ENCODE results near the gene SNX10.

SNX10 gene

DNA sequence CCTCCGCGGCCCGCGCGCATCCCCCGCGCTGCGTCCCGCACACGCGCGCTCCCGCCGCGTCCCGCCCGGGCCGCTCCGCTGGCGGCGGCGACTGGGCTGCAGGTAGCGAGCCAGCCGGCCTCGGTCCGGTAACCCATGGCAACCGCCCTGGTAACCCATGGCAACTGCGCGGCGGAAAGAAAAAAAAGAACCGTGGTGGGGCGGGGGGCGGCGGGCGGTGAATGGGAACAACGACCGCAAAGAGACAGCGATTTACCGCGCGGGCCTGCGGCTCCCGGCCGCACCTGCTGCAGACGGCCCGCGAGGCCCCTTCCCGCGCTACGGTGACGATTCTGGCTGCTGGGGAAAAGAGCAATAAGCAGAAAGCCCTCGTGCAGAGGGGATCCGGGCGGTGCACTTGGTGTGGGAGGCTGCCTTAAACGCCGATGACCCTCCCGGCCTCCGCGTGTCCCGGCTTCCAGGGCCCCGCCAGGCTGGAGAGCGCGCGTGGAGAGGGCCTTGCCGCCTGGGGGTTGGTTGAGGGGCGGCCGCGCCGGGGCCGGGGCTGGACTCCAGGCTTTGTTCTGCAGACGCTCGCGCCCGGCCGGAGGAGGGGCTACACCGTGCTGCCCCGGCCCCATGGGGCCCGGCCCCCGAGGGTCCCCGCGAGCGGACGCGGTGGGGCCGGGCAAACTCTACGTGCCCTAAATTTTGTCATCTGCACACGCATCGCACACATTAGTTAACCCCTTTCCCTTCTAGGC is 84.7 kb downstream of the SNX10 start:
- TF ChIP-seq, protein P1, sequence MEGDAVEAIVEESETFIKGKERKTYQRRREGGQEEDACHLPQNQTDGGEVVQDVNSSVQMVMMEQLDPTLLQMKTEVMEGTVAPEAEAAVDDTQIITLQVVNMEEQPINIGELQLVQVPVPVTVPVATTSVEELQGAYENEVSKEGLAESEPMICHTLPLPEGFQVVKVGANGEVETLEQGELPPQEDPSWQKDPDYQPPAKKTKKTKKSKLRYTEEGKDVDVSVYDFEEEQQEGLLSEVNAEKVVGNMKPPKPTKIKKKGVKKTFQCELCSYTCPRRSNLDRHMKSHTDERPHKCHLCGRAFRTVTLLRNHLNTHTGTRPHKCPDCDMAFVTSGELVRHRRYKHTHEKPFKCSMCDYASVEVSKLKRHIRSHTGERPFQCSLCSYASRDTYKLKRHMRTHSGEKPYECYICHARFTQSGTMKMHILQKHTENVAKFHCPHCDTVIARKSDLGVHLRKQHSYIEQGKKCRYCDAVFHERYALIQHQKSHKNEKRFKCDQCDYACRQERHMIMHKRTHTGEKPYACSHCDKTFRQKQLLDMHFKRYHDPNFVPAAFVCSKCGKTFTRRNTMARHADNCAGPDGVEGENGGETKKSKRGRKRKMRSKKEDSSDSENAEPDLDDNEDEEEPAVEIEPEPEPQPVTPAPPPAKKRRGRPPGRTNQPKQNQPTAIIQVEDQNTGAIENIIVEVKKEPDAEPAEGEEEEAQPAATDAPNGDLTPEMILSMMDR (conservative IDR thresholded peaks at IDR 0.05), result no peak
- no peak for TF ChIP-seq ZFX (IDR thresholded peaks at IDR 0.05)
- no peak overlapping the region for H3K27ac ChIP-seq

DNA sequence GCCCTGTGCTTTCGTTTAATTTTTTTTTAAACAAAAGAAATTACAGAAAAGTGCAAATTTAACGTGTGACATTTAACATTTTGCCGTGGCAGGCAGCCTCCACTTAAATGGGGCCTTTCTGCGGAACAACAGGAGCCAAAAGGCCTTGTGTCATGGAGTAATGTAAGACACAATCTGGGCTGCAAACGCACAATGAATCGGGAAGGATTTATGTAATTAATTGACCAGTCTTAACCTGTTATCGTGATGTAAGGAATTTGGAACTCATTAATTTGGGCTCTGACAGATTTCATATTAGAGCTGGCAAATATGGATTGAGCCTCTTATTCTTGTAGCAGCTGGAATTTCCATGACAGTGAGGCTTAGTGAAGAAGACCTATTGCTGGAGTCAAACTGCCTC is 86.4 kb downstream of the SNX10 start:
- H3K27ac ChIP-seq, result no peak overlapping the region
- no peak for TF ChIP-seq ZFX (IDR thresholded peaks at IDR 0.05)
- TF ChIP-seq, protein P1 (conservative IDR thresholded peaks at IDR 0.05), result no peak

DNA sequence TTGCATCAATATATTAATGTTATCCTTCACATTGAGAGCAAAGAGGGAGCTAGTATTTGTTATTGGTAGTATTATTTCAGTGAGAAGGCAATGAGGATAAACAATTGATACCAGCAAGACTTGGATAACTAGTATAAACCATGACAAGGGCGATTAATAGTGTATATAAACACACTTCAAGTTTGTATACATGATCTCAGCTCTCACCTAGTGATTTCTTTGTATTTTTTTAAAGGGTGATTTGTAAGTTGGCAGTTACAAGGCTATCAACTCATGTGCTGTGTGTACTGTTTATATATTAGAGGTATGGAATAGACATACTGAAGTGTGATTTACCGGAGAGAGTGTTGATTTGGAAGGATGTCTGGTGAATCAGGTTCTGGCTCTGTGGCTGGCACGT is 88.0 kb downstream of the SNX10 start:
- no peak overlapping the region for H3K27ac ChIP-seq
- no peak for TF ChIP-seq ZFX (IDR thresholded peaks at IDR 0.05)
- TF ChIP-seq, protein P1 (conservative IDR thresholded peaks at IDR 0.05), result no peak

DNA sequence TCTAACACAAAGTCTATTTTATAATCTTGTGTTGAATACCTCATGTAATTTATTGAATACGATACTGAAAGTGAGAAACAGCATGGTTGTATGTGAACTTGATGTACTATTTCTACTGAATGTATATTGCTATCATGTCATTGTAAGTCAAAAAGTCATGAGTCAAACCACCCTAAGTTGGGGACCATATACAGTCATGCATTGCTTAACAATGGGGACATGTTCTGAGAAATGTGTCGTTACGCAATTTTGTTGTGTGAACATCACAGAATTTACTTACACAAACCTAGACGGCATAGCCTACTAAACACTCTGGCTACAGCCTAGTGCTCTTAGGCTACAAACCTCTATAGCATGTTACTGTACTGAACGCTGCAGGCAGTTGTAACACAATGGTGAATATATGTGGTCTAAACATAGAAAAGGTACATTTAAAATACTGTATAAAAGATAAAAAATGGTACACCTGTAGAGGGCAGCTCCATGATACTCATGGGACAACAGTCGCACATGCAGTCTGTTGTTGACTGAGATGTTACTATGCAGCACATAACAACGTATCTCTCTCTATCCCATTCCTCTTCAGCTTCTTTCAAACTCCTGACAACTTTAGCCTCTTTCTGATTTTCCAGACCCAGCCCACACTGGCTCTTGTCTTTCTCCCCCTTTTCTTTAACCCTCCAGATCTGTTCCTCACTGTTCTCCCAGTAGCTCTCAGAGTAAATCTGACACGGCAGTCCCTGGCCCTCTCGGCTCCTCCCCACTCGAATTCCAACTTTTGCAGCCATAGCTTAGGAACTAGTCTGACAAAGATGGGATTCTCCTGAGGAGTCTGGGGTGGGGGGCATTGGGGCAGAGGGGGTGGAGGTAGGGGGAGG is 90.1 kb downstream of the SNX10 start:
- TF ChIP-seq, protein P1 (conservative IDR thresholded peaks at IDR 0.05), result no peak
- no peak for TF ChIP-seq ZFX (IDR thresholded peaks at IDR 0.05)
- H3K27ac ChIP-seq, result no peak overlapping the region

DNA sequence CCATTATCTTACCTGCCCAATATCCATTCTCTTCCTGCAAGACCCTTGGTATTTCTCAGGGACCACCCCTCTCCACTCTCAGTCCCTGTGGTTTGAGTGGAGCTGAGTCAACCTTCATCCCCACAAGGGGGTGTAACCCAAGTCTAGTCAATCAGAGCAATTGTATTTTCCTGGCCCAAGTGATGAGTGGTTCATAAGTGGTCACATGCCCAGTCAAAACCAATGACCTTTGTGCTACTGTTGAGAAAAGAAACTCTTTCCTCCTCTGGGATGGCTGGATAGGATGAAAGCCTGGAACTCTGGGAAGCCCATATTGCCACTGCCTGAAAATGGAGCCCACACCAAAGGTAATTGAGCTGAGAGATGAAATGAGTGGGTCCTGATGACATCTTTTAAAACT is 93.6 kb downstream of the SNX10 start:
- TF ChIP-seq, protein P1 (conservative IDR thresholded peaks at IDR 0.05), result no peak
- no peak for TF ChIP-seq ZFX (IDR thresholded peaks at IDR 0.05)
- H3K27ac ChIP-seq, result no peak overlapping the region

DNA sequence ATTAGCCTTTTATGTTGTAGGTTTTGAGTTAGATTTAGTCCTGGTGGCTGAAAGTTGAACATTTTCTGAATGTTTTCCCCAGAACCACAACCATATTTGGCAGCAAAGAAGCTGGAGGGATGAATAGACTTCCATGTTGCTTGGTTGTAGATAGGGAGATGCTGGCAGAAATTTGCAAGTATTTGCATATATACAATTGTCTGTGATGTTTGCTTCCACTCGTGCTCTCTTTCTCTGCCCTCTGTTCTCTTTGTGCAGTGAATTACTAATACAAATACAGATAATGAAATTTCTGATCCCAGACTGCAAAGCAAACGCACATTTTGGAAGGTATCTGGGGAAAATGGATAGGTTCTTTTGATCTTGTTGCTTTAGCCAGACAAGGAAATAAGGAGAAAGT is 96.1 kb downstream of the SNX10 start:
- TF ChIP-seq ZFX (IDR thresholded peaks at IDR 0.05), result no peak
- TF ChIP-seq, protein P1 (conservative IDR thresholded peaks at IDR 0.05), result no peak
- H3K27ac ChIP-seq, result no peak overlapping the region

DNA sequence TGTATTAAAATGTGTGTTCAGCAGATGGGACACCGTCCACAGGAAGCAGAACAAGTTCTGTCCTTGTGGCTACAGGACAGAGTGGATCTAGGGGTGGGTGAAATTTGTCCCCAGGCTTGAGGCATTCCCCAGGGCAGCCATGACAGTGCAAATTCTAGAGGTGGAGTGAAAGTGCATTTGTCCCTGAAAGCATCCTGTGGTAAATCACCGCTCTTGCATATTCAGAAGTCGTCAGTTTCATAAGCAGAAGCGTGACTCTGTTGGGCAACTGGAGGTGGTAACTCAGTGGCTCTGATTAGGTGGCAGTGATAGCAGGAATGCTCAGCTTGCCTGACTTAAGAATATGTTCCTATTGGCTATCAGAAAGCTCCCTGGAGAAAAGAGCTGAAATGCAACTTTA is 96.6 kb downstream of the SNX10 start:
- TF ChIP-seq, protein P1 (conservative IDR thresholded peaks at IDR 0.05), result no peak
- no peak for TF ChIP-seq ZFX (IDR thresholded peaks at IDR 0.05)
- H3K27ac ChIP-seq, result no peak overlapping the region
